Activated CD4-positive, alpha-beta T cell treated with anti-CD3 and anti-CD28 coated beads, Interleukin-2, amount 50 U/mL, for 24 hours (primary cell): ENCODE data around the gene TSN.
A peak's percentile ranks its signal among the peaks of the same experiment; 100 is the strongest.
"Not testable (repeated sequence)": the region's sequence is repeated elsewhere in the genome, so short reads cannot be mapped to it uniquely, and the experiment has no call there.

ENCODE experiments used
- DNase-seq, 2 donors: peaks; one replicate each; pipeline ENCODE4 v3.0.0-alpha.2; 2020; ENCODE audit warnings: low read depth in 1 of 2, low spot score in 1 of 2

The TSN gene

DNA sequence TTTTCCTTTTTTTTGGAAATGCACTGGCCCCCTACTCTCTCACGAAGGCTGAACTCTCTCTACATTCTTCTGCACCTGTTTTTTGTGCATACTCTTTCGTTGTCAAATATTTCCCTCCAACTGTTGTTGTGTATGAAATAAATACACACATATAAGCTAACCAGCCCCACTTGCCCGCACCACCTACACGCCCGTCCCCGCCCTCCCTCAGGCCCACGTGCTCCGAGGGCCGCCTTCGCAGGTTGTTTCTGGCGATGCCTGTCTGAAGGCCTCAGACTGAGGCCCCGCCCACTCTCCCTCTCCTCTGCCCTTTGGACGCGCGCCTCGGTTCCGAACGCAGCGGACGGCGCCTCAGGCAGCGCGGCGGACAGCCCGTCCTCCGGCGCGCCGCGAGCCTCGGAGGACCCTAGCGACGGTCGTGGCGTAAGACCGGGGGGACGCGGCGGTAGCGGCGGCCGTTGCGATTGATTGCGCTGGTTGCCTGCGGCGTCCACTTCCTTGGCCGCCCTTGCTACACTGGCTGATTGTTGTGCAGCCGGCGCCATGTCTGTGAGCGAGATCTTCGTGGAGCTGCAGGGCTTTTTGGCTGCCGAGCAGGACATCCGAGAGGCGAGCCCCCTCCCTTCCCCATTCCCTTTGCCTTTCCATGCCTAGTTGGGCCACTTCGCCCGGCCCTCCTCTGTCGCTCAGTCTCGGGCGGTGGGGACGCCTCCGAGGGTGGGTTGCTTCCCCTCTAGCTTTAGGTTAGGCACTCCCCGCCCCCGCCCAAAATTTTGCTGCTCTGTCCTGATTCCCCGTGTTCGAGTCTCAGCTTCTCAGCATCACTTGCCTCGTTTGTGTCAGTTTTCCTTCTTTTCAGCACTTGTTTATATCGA, at the start of gene TSN:
TSN (plus strand) TSS at position 415 of the 875 bp plus-strand sequence; CDS start at position 544, 129 bp downstream.
- DNase-seq: peak; percentile 87 to 96

GRCh38 chr2:121705958-121706357, 49.5 kb upstream of the TSN start:
- DNase-seq: no peak

DNA sequence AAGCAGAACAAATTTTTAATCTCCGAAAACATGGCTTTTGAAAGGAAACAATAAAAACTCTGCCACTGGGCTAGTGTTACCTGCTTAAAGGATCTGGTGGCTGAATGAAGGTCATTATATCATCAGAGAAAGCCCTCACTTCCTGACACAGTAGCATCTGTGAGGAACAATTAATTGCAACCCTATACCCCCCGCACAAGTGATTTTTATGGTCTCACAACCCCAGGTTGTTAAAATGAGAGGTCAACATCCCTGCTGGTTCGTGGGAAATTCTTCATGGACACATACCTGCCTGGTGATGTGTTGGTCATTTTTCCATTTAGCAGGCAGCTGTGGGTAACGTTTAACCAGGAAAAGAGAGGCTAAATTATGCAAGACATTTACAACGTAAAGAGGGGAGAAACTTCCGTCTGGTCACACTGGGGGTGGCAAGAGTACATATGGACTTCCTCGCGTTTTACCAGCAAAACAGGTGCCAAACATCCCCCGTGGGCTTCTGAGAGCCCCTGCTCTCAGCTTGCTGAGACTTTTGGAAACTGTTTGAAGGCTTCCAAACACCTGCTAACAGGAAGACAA, 48.0 kb upstream of the TSN start:
- no peak for DNase-seq

DNA sequence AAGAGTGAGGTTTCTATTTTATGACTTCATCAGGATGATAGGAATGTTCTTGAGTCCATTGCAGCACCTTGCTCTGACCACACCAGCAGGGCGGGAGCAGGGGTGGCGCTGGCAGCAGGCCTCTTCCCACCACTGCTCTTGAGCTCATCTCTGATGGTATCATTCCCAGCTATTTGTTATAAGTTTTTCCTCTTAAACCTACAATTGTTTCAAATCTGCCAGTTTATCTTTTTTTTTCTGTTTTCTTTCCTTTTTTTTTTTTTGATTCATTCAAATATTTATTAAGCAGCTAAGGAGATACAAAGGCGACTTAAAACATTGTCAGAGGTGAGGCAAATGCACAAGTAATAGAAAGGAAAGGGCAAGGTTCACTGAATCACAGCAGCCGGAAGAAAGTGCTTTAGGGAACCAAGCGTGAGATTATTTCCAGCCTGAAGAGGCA, 47.5 kb upstream of the TSN start:
- no peak for DNase-seq

GRCh38 chr2:121709776-121710469, 45.5 kb upstream of the TSN start:
- no peak for DNase-seq

- DNase-seq: no peak
Measured at GRCh38 chr2:121710470-121711170, 44.8 kb upstream of the TSN start.

DNA sequence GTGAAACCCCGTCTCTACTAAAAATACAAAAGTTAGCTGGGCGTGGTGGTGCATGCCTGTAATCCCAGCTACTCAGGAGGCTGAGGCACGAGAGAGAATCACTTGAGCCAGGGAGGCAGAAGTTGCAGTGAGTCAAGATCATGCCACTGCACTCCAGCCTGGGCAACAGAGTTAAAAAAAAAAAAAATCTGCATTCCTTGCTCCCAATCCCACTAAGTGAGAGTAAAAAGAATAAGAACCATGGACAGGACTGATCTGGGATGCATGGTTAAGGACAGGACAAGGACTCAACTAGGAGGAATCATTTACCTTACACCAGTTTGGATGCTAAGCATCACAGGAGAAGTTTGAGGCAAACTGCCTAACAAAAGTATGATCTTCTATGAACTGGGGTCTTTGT, 44.0 kb upstream of the TSN start:
- DNase-seq: not testable (repeated sequence)

DNA sequence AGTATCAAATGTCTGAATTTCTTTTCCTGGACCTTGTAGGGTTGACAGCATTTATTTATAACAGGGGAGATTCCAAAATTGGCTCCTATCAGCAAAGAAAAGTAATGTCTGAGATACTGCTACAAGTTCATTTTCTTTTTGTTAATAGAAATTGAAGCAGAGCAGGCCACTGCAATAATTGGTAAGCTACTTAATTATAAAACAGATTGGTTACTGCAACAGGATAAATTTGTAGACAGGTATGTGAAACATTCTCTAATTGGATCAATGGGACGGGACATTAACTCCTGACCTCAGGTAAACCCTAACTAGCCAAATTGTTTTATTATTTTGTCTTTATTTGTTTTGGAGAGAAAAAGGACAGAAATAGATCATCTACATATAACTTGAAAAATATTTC, 39.3 kb upstream of the TSN start:
- DNase-seq: no peak

DNA sequence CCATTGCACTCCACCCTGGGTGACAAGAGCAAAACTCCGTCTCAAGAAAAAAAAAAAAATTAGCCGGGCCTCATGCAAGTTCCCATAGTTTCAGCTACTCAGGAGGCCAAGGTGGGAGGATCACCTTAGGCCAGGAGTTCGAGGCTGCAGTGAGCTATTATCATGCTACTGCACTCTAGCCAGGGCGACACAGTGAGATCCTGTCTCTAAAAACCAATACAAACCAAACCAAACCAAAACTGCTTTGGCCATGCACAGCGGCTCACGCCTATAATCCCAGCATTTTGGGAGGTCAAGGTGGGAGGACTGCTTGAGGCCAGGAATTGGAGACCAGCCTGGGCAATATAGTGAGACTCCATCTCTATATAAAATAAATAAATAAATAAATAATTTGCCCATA, 37.9 kb upstream of the TSN start:
- no peak for DNase-seq

- DNase-seq: no peak
Measured at GRCh38 chr2:121721926-121722325, 33.5 kb upstream of the TSN start.

- no peak for DNase-seq
Measured at GRCh38 chr2:121722479-121722878, 33.0 kb upstream of the TSN start.

GRCh38 chr2:121723316-121723715, 32.1 kb upstream of the TSN start:
- no peak for DNase-seq

DNA sequence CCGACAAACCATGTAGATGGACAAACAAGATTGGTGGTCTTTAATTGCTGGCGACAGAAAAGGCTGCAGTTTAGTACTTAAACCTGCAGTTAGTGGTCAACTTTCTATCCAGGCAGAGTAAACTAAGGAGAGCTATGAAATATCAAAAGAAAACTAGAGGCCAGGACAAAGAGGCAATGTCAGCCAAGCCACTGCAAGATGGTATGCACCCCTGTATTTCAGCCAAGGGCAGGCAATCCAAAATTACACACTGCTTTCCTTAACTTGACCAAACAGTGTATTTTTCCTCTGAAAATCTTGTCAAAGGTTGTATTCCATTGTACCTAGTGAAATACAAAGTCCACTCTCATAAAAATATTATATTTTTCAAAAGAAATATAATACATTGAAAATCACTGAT, 28.1 kb upstream of the TSN start:
- DNase-seq: no peak

- DNase-seq: no peak
Measured at GRCh38 chr2:121727950-121728349, 27.5 kb upstream of the TSN start.

- DNase-seq: no peak
Measured at GRCh38 chr2:121731366-121731765, 24.1 kb upstream of the TSN start.

DNA sequence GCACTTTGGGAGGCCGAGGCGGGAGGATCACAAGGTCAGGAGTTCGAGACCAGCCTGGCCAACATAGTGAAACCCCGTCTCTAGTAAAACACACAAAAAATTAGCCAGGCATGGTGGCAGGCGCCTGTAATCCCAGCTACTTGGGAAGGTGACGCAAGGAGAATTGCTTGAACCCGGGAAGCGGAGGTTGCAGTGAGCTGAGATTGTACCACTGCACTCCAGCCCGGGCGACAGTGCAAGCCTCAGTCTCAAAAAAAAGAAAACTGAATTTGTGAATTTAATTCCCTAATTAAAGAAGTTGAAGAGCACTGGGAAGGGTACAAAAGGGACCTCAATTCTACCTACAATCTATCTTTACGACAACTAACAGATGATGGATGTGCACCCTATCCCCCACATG, 20.9 kb upstream of the TSN start:
- DNase-seq: not testable (repeated sequence)

GRCh38 chr2:121735518-121736074, 19.9 kb upstream of the TSN start:
- DNase-seq: no peak

DNA sequence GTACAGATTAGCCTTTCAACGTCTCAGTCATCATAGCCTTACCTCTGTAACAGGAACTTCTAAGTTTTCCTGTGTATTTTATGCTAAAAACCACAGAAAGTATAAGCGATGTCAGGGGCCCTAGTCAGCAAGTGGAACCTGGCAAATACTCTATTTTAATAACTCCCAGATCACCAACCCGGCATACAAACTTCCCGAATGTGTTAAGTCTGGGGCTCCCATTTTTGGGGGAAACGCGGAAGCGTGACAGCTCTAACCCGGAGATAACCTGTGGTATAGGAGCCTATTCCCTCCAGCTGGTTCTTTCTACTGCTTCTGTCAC, 19.4 kb upstream of the TSN start:
- no peak for DNase-seq

DNA sequence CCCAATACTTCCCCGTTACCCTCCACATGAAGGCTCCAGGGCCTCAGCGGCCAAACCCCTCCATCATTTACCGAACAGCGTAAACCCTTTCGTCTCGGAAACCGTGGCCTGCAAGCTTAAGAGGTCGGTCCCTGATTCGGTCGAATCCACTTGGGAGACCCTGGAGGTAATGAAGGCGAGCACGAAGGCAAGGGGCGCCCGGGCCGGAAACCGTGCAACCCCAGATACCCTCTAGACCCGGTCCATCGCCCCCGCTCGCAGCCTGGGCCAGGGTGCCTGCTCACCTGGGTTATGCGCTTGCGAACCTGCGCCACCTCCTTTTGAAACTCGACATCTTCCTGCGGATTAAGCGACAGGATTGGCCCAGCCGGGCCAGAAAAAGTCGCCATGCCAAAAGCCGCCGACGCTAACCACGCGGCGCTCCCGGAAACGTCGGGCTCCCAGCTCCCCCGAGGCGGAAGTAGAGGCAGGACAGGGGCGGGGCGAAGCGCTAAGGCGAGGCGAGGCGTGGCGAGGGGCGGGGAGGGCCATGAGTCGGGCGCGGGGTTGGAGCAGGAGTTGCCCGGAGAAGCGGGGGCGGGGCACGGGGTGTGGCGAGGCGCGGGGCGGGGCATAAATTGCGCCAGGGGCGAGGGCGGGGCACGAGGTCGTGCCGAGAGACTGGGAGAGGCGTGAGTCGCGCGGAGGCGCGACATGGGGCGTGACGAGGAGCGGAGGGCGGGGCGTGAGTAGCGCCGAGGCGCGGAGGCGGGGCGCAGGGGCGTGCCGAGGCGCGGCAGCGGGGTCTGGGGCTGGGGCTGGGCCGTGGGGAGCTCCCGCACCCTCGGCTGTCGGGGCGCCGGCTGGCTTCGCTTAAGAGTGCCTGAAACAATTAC, 18.8 kb upstream of the TSN start, which contains the start of gene NIFK:
NIFK (minus strand) TSS at position 414 of the 875 bp plus-strand sequence; CDS start at position 389, 25 bp downstream.
- peak; percentile 100 for DNase-seq

DNA sequence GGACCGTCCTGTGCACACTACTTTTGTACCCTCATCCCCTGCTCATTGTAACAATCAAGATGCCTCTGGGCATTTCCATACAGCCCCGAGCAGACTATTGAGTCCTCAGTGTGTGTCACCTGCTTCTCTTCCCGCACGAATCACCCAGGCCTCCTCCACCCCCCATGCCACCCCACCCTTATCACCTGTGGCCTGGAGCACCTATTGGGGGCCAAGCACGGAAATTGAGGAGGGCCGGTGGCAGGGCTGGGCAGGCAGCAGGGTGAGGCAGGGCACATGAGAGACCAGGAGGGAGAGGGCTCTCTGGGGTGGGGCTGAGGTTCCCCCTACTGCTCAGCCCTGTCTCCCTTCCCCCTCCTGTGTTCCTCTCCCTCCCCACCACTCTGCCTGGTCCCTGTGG, 14.5 kb upstream of the TSN start:
- no peak for DNase-seq
